HepG2 (cell line): ENCODE results near the gene VAT1L. TPM values are rescaled to one million over a fixed set of nuclear protein-coding genes. Genes with fewer than 3 reads are reported as not detected.

Experiments
- ATAC-seq: fragments of 200-7000 bp; cut with Tn5 transposase; 3 replicates; pipeline ENCODE4 v1.9.1; 2020; ENCODE audit warnings: mild to moderate bottlenecking, moderate library complexity
- BruUV-seq: library from RNA; stranded (reverse); fragments of 400-500 nt; replicated peaks from 2 replicates; lab custom pipeline; 2021; lab: Mats Ljungman, UMichigan
- CTCF ChIA-PET: fragments of 300-600 bp; formaldehyde crosslinking; extraction: SDS; loops from one replicate; lab custom pipeline; 2021; ENCODE audit warnings: low total read pairs, inconsistent platforms, low intra/inter-chr PET ratio; lab: Yijun Ruan, JAX
- POLR2A ChIA-PET: fragments of 350-600 bp; sonication (Branson Sonifier 250); formaldehyde crosslinking; loops from one replicate; lab custom pipeline; 2020; ENCODE audit warnings: antibody characterized with exemption, inconsistent platforms; lab: Yijun Ruan, JAX
- DNase-seq: peaks from one replicate; pipeline ENCODE4 v3.0.0-alpha.2; 2015; ENCODE audit warnings: low spot score
- FAIRE-seq: peaks from 3 replicates; lab custom pipeline; 2011; peaks lifted over from hg19 to GRCh38; lab: Jason Lieb, UNC
- H2AFZ ChIP-seq: one replicate; pipeline ENCODE4 v1.6.1; 2011; ENCODE audit warnings: low read length, inconsistent platforms
- H3K27ac ChIP-seq: fragments of 300-600 bp; 3 replicates; pipeline ENCODE4 v1.8.0; 2011; ENCODE audit warnings: mixed run types, mild to moderate bottlenecking, mixed read lengths, low read length, inconsistent platforms; ENCODE audit not compliant: insufficient read depth; ENCODE audit errors: extremely low read length
- H3K27me3 ChIP-seq, 2 experiments: fragments of 200-600 bp in 1 of 2; 2 replicates in 1 of 2; 3 replicates in 1 of 2; pipeline versions ENCODE4 v1.6.0 to v1.8.0; 2011; ENCODE audit warnings: low read length in 2 of 2, mild to moderate bottlenecking in 2 of 2, moderate library complexity in 2 of 2, inconsistent platforms in 1 of 2; ENCODE audit not compliant: insufficient read depth in 2 of 2, control insufficient read depth in 1 of 2
- H3K36me3 ChIP-seq, 2 experiments: fragments of 200-600 bp in 1 of 2; replicated peaks in 1 of 2; 2 replicates in 1 of 2; 3 replicates in 1 of 2; pipeline versions ENCODE4 v1.5.1 to v1.8.0; 2011; ENCODE audit warnings: low read length in 2 of 2, inconsistent platforms in 1 of 2; ENCODE audit not compliant: insufficient read depth in 2 of 2, control insufficient read depth in 1 of 2
- H3K4me1 ChIP-seq: 2 replicates; pipeline ENCODE4 v1.5.1; 2012; ENCODE audit warnings: low read length, inconsistent platforms; ENCODE audit not compliant: insufficient read depth
- H3K4me2 ChIP-seq: 2 replicates; pipeline ENCODE4 v1.6.0; 2011; ENCODE audit warnings: low read depth, low read length, inconsistent platforms
- H3K4me3 ChIP-seq, 3 experiments: fragments of 200-600 bp in 1 of 3; sonication (generic), shearing (Covaris generic) in 1 of 3; replicated peaks in 1 of 3; 2 replicates each; pipeline ENCODE4 v1.5.1; 2011 to 2016; ENCODE audit warnings: low read length in 3 of 3, inconsistent platforms in 2 of 3, low read depth in 2 of 3, mild to moderate bottlenecking in 2 of 3, control low read depth in 1 of 3, mixed read lengths in 1 of 3; ENCODE audit not compliant: insufficient read depth in 1 of 3
- H3K79me2 ChIP-seq: one replicate; pipeline ENCODE4 v1.6.1; 2011; ENCODE audit warnings: low read length, inconsistent platforms; ENCODE audit not compliant: insufficient read depth
- H3K9ac ChIP-seq: 2 replicates; pipeline ENCODE4 v1.6.0; 2011; ENCODE audit warnings: mild to moderate bottlenecking, low read depth, low read length, inconsistent platforms; ENCODE audit not compliant: insufficient read depth
- H3K9me3 ChIP-seq: 2 replicates; pipeline ENCODE4 v1.5.1; 2012; ENCODE audit warnings: mild to moderate bottlenecking, low read length
- H4K20me1 ChIP-seq: 2 replicates; pipeline ENCODE4 v1.6.0; 2011; ENCODE audit warnings: inconsistent platforms, mild to moderate bottlenecking, low read length, moderate library complexity; ENCODE audit not compliant: insufficient read depth
- ARID4A ChIP-seq: sonication (generic); formaldehyde crosslinking; IDR thresholded peaks from 2 replicates; pipeline ENCODE4 v1.5.0; 2020; ENCODE audit warnings: mild to moderate bottlenecking, missing genetic modification reagents, borderline replicate concordance
- DMTF1 ChIP-seq: sonication (generic); formaldehyde crosslinking; IDR thresholded peaks from 2 replicates; pipeline ENCODE4 v1.4.0; 2020; ENCODE audit warnings: mild to moderate bottlenecking, missing genetic modification reagents
- EEA1 ChIP-seq: sonication (generic); formaldehyde crosslinking; IDR thresholded peaks from 2 replicates; pipeline ENCODE4 v1.5.1; 2020; ENCODE audit warnings: mild to moderate bottlenecking, missing genetic modification reagents, borderline replicate concordance
- ELF3 ChIP-seq: IDR thresholded peaks from 2 replicates; pipeline ENCODE4 v1.6.1; 2016; ENCODE audit warnings: missing genetic modification reagents, missing compliant biosample characterization
- NR1H2 ChIP-seq: sonication (generic); formaldehyde crosslinking; IDR thresholded peaks from 2 replicates; pipeline ENCODE4 v1.8.1; 2022; ENCODE audit warnings: low read depth, missing genetic modification reagents, borderline replicate concordance
- RFXANK ChIP-seq: IDR thresholded peaks from 2 replicates; pipeline ENCODE4 v1.6.1; 2016
- SAP130 ChIP-seq: IDR thresholded peaks from 2 replicates; pipeline ENCODE4 v1.6.1; 2016; ENCODE audit warnings: low read depth
- SOX5 ChIP-seq: IDR thresholded peaks from 2 replicates; pipeline ENCODE4 v1.6.1; 2016; ENCODE audit warnings: borderline replicate concordance
- SOX6 ChIP-seq, 2 experiments: fragments of 450-650 bp in 1 of 2; sonication (generic) in 1 of 2; formaldehyde crosslinking in 1 of 2; IDR thresholded peaks; 2 replicates each; pipeline versions ENCODE4 v1.4.0 to v1.6.1; 2017 to 2020; ENCODE audit warnings: antibody characterized with exemption in 1 of 2, mild to moderate bottlenecking in 1 of 2, missing genetic modification reagents in 1 of 2
- THRA ChIP-seq: sonication (generic); formaldehyde crosslinking; IDR thresholded peaks from 2 replicates; pipeline ENCODE4 v1.4.0; 2020; ENCODE audit warnings: missing genetic modification reagents, borderline replicate concordance
- YEATS2 ChIP-seq: sonication (generic); formaldehyde crosslinking; IDR thresholded peaks from 2 replicates; pipeline ENCODE4 v1.4.0; 2020; ENCODE audit warnings: missing genetic modification reagents, borderline replicate concordance
- ZNF121 ChIP-seq: sonication (generic); formaldehyde crosslinking; IDR thresholded peaks from 2 replicates; pipeline ENCODE4 v1.5.0; 2020; ENCODE audit warnings: mild to moderate bottlenecking, missing genetic modification reagents
- ZNF3 ChIP-seq: IDR thresholded peaks from 2 replicates; pipeline ENCODE4 v1.7.0; 2017; ENCODE audit warnings: inconsistent platforms
- ZNF468 ChIP-seq: sonication (generic); formaldehyde crosslinking; IDR thresholded peaks from 2 replicates; pipeline ENCODE4 v1.8.0; 2022; ENCODE audit warnings: mild to moderate bottlenecking, moderate library complexity, missing genetic modification reagents
- ZNF652 ChIP-seq: IDR thresholded peaks from 2 replicates; pipeline ENCODE4 v1.6.1; 2016; ENCODE audit warnings: low read depth, borderline replicate concordance
- ZNF781 ChIP-seq: sonication (generic); formaldehyde crosslinking; IDR thresholded peaks from 2 replicates; pipeline ENCODE4 v1.5.1; 2020; ENCODE audit warnings: borderline replicate concordance, mild to moderate bottlenecking, missing genetic modification reagents; ENCODE audit errors: not compliant biosample characterization
- ZSCAN22 ChIP-seq: sonication (generic); formaldehyde crosslinking; IDR thresholded peaks from 2 replicates; pipeline ENCODE4 v1.4.0; 2020; ENCODE audit warnings: mild to moderate bottlenecking, missing genetic modification reagents
- WGBS: methylation state at CpG from one replicate; pipeline ENCODE4 v1.1.6; 2017; ENCODE audit warnings: low lambda C conversion rate; 5-methylcytosine and 5-hydroxymethylcytosine counted together
- in situ Hi-C: cut with HindIII; loops from 2 replicates; pipeline ENCODE4 v1.10.0; 2017; ENCODE audit warnings: low pct_unique_long_range_greater_than_20kb; ENCODE audit not compliant: extremely low pct_ligation_motif_present
- intact Hi-C: fragments of 100-400 bp; cut with micrococcal nuclease; formaldehyde crosslinking; loops from one replicate; pipeline ENCODE4 v1.10.0; 2022; ENCODE audit not compliant: unreplicated experiment
- polyA plus RNA-seq, 8 experiments: library from polyadenylated mRNA; depleted of rRNA in 3 of 8; stranded (reverse) in 7 of 8; unstranded in 1 of 8; fragments of >200 nt; fragmentation: Illumina TruSeq in 4 of 8; extraction: Trizol in 4 of 8; gene quantifications; 2 replicates each; pipeline versions ENCODE4 v1.2.1 to v1.2.3, GENCODE V29; 2011 to 2016; ENCODE audit warnings: low read depth in 4 of 8, missing spikeins in 1 of 8, mixed read lengths in 1 of 8; ENCODE audit not compliant: insufficient read depth in 1 of 8
- total RNA-seq, 5 experiments: library from RNA; depleted of rRNA; stranded (reverse); fragments of >200 nt; fragmentation: Illumina TruSeq; extraction: Trizol; gene quantifications; 2 replicates each; pipeline ENCODE4 v1.2.3, GENCODE V29; 2016; ENCODE audit warnings: low read depth in 1 of 5

VAT1L gene
- total and polyA plus RNA-seq, 2 of the 13 experiments (the other 11 are each of a cell fraction or from before 2014, with no cell fraction given), result not detected

- TF ChIP-seq ARID4A (CRISPR knock-in tag) (no peak), RFXANK (CRISPR knock-in tag) (no peak), SOX5 (CRISPR knock-in tag) (no peak), EEA1 (CRISPR knock-in tag) (no peak)
These were observed 74.9 kb downstream of the VAT1L start (continued) for GRCh38 chr16:77863250-77863649.

GRCh38 chr16:77866752-77867151, 78.4 kb downstream of the VAT1L start:
- Histone ChIP-seq H4K20me1 (no peaks in the 10 kb centered on the region), H2AFZ (no peak overlapping the region), H3K4me1 (no peaks in the 10 kb centered on the region), H3K4me2 (no peak overlapping the region), H3K79me2 (no peaks in the 10 kb centered on the region), H3K36me3 (no peaks in the 10 kb centered on the region), H3K9ac (no peak overlapping the region), H3K9me3 (no peaks in the 10 kb centered on the region), H3K27ac (no peak overlapping the region), H3K4me3 (no peak overlapping the region), H3K27me3 (peaks cover 0 to 9% of the 10 kb centered on the region in 2 experiments; a peak in 2 of 5 replicates)
- FAIRE-seq (no peak), ATAC-seq (no peak), DNase-seq (no peak)
- CTCF ChIA-PET, result no interaction called here
- intact Hi-C loops (no loop called here), in situ Hi-C loops (no loop called here)
- POLR2A ChIA-PET, result no interaction called here
- BruUV-seq, result no TSS peak
- 5% methylated on average over 8 of the region's 8 CpGs for WGBS
- TF ChIP-seq SAP130 (CRISPR knock-in tag), result no peak
- TF ChIP-seq ELF3, result no peak
- TF ChIP-seq ZSCAN22 (CRISPR knock-in tag), result no peak
- no peak for TF ChIP-seq DMTF1 (CRISPR knock-in tag)
- TF ChIP-seq ZNF652 (CRISPR knock-in tag), result no peak
- TF ChIP-seq ZNF781, result no peak
- TF ChIP-seq EEA1 (CRISPR knock-in tag), result no peak
- no peak for TF ChIP-seq NR1H2
- TF ChIP-seq ZNF3 (CRISPR knock-in tag), result no peak
- TF ChIP-seq ZNF468 (CRISPR knock-in tag), result no peak
- TF ChIP-seq YEATS2 (CRISPR knock-in tag), result no peak
- no peak for TF ChIP-seq THRA
- no peak for TF ChIP-seq SOX6 (IDR thresholded peaks at IDR 0.05)
- no peak for TF ChIP-seq SOX6 (CRISPR knock-in tag; IDR thresholded peaks at IDR 0.05)
- no peak for TF ChIP-seq ZNF121 (CRISPR knock-in tag)
